Measurements from ENCODE around the gene PACRG.

PACRG gene

DNA sequence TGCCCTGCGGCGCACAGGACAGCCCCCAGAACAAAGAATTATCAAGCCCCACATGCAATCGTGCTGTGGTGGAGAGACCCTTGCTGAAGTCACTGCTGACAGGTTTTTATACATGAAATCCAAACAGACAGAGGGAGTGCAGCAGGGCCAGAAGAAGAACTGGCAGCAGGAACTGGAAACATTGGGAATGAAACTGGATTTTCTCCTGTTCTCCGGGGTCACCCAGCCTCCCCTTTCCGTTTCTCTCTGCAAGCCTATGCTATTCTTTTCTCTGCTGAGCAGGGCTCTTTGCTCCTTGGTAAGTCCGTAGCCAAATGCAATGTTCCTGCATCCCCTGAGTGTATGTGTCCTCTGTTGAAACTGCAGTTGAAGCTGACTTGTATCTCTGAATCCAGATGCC is 623.2 kb downstream of the PACRG start:
- H3K9me3 ChIP-seq (ENCODE audit: control insufficient read depth, insufficient read depth, low read depth, low read length), result no peaks in the 10 kb centered on the region
- no peak overlapping the region for H3K9ac ChIP-seq (ENCODE audit: low read length)

DNA sequence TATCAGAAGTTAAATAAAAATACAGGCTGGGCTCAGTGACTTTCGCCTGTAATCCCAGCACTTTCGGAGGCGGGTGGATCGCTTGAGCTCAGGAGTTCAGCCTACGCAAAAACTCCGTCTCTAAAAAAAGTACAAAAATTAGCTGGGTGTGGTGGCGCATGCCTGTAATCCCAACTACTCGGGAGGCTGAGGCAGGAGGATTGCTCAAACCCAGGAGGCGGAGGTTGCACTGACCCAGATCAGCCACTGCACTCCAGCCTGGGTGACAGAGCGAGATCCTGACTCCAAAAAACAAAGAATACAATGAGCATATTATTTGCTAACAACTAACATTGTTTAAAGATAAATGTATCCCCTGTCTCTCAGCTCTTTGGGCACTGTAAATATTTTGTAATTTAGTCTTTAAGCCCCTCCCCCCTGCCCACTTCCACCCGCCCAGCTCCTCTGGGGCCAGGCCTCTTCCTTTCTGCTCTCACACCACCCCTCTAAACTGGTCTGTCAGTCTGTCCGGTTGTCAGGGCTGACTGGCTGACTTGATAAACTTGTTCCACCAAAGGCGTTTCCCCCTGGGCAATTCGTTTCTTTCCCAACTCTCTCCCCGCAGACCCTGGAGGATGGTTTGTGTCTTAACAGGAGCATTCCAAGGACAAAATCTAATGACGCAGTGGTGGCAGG is 624.4 kb downstream of the PACRG start:
- H3K27ac ChIP-seq (ENCODE audit: low read depth, low read length), result no peak overlapping the region
- no peaks in the 10 kb centered on the region for H3K9me3 ChIP-seq (ENCODE audit: control insufficient read depth, insufficient read depth, low read depth, low read length)
- H3K27me3 ChIP-seq (ENCODE audit: control insufficient read depth, insufficient read depth, low read length), result no peaks in the 10 kb centered on the region
- no peak overlapping the region for H3K9ac ChIP-seq (ENCODE audit: low read length)
- H3K4me3 ChIP-seq (ENCODE audit: low read depth, low read length), result no peak overlapping the region
- H3K36me3 ChIP-seq (ENCODE audit: control insufficient read depth, insufficient read depth, low read length), result no peaks in the 10 kb centered on the region
- H3K4me1 ChIP-seq (ENCODE audit: control insufficient read depth, insufficient read depth, low read length), result peaks cover 12% of the 10 kb centered on the region

More for the DNA sequence above, 623.2 kb downstream of the PACRG start:
- H3K4me3 ChIP-seq (ENCODE audit: low read depth, low read length), result no peak overlapping the region
- H3K27me3 ChIP-seq (ENCODE audit: control insufficient read depth, insufficient read depth, low read length), result no peaks in the 10 kb centered on the region
- peaks cover 11% of the 10 kb centered on the region for H3K4me1 ChIP-seq (ENCODE audit: control insufficient read depth, insufficient read depth, low read length)
- no peak overlapping the region for H3K27ac ChIP-seq (ENCODE audit: low read depth, low read length)
- H3K36me3 ChIP-seq (ENCODE audit: control insufficient read depth, insufficient read depth, low read length), result no peaks in the 10 kb centered on the region

DNA sequence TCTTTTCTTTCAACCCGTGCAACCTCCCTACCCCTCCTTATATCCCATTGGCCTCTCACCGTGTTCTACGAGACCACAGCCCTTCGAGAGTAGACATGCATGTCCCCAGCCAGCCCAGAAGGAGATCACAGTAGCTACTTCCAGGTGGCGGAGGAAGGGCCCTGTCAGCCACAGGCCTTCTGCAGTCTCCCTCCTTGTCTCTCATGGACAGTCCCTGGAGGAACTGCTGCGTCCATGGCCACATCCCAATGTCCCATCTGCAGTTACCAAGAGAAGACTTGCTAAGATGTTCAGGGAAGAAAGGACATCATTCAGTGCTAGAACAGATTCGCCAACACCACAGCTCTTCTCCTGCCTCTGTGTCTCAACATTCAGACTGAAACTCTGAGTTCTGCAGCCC is 625.2 kb downstream of the PACRG start:
- no peak overlapping the region for H3K4me3 ChIP-seq (ENCODE audit: low read depth, low read length)
- no peaks in the 10 kb centered on the region for H3K36me3 ChIP-seq (ENCODE audit: control insufficient read depth, insufficient read depth, low read length)
- H3K9me3 ChIP-seq (ENCODE audit: control insufficient read depth, insufficient read depth, low read depth, low read length), result no peaks in the 10 kb centered on the region
- H3K27ac ChIP-seq (ENCODE audit: low read depth, low read length), result no peak overlapping the region
- H3K4me1 ChIP-seq (ENCODE audit: control insufficient read depth, insufficient read depth, low read length), result peaks cover 12% of the 10 kb centered on the region
- H3K9ac ChIP-seq (ENCODE audit: low read length), result no peak overlapping the region
- H3K27me3 ChIP-seq (ENCODE audit: control insufficient read depth, insufficient read depth, low read length), result no peaks in the 10 kb centered on the region

DNA sequence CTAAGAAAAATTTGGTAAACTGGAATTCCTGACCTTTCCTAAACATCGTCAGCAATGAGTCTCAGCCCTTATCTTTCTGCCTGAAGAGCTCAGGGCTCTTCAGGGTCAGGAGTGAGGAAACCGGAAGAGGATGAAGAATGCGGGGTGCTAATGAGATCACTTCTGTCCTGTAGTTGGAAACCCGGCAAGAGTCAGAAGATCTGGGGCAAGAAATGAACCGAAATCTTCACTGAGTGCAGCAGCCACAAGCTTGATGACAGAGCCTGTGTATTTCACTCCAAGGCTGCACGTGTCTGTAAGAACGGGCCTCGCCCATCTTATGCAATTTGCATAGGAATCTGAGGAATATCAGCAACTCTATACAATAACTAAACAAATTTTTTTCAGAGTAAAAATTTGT is 626.3 kb downstream of the PACRG start:
- Histone ChIP-seq H3K9ac (ENCODE audit: low read length) (no peak overlapping the region), H3K4me1 (ENCODE audit: control insufficient read depth, insufficient read depth, low read length) (peaks cover 12% of the 10 kb centered on the region), H3K27me3 (ENCODE audit: control insufficient read depth, insufficient read depth, low read length) (no peaks in the 10 kb centered on the region), H3K27ac (ENCODE audit: low read depth, low read length) (no peak overlapping the region), H3K36me3 (ENCODE audit: control insufficient read depth, insufficient read depth, low read length) (no peaks in the 10 kb centered on the region), H3K4me3 (ENCODE audit: low read depth, low read length) (no peak overlapping the region), H3K9me3 (ENCODE audit: control insufficient read depth, insufficient read depth, low read depth, low read length) (no peaks in the 10 kb centered on the region)

DNA sequence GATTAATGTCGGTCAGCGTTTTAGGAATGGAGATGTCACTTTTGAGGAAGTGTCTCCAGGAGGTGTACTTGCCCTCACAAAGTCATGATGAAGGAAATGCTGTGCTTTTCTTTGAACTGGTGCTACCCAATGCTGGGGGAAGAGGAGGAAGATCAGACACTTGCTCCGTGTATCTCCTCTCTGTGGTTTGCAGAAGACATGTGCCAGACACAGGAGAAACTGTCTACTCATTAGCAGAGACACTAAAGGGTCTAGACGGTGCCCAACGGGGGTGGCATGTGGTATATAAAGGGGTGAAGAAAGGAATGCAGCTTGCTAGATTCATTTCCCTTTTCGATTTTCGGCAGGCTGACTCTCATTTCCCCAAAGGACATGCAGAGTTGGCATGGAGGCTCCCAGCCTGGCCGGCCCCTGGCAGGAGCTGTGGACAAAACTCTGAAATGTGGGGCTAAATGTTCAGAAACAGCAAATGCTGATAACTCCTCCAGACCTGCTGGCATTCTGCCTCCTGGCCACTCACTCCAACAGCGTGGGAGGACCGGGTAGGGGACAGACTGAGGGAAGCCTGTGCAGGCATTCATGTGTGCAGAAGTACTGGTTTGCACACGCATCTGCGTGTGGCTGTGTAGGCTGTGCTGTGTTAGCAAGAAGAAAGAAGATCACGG is 627.1 kb downstream of the PACRG start:
- Histone ChIP-seq H3K4me3 (ENCODE audit: low read depth, low read length) (no peak overlapping the region), H3K36me3 (ENCODE audit: control insufficient read depth, insufficient read depth, low read length) (no peaks in the 10 kb centered on the region), H3K4me1 (ENCODE audit: control insufficient read depth, insufficient read depth, low read length) (peaks cover 12% of the 10 kb centered on the region), H3K27me3 (ENCODE audit: control insufficient read depth, insufficient read depth, low read length) (no peaks in the 10 kb centered on the region), H3K27ac (ENCODE audit: low read depth, low read length) (no peak overlapping the region), H3K9ac (ENCODE audit: low read length) (no peak overlapping the region), H3K9me3 (ENCODE audit: control insufficient read depth, insufficient read depth, low read depth, low read length) (no peaks in the 10 kb centered on the region)

DNA sequence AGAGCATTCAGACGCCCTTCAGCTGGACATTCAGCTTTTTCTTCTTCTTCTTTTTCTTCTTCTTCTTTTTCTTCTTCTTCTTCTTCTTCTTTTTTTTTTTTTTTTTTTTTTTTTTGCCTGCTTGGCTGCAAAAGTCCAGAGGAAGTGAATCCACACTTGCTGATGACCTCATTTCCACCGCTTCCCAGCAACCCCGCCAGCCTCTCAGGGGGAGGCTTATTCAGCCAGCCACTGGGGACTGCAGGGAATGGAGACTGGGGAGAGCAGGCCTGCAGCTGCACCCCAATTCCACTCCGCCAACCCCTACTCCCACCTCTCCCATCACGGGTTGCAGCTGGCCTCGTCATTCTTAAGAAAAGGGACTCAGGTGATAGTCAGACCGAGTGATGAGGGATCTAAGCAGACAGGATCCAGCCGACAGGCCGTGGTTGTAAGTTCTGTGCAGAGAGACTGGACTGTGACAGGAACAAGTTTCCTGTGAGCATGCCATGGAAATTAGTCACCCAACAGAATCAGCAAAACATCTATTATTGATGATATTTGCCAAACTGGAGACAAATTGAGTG is 627.7 kb downstream of the PACRG start:
- H3K9ac ChIP-seq (ENCODE audit: low read length), result no peak overlapping the region
- H3K27ac ChIP-seq (ENCODE audit: low read depth, low read length), result no peak overlapping the region
- no peaks in the 10 kb centered on the region for H3K9me3 ChIP-seq (ENCODE audit: control insufficient read depth, insufficient read depth, low read depth, low read length)
- no peaks in the 10 kb centered on the region for H3K27me3 ChIP-seq (ENCODE audit: control insufficient read depth, insufficient read depth, low read length)
- no peaks in the 10 kb centered on the region for H3K36me3 ChIP-seq (ENCODE audit: control insufficient read depth, insufficient read depth, low read length)
- peaks cover 12% of the 10 kb centered on the region for H3K4me1 ChIP-seq (ENCODE audit: control insufficient read depth, insufficient read depth, low read length)
- H3K4me3 ChIP-seq (ENCODE audit: low read depth, low read length), result no peak overlapping the region

DNA sequence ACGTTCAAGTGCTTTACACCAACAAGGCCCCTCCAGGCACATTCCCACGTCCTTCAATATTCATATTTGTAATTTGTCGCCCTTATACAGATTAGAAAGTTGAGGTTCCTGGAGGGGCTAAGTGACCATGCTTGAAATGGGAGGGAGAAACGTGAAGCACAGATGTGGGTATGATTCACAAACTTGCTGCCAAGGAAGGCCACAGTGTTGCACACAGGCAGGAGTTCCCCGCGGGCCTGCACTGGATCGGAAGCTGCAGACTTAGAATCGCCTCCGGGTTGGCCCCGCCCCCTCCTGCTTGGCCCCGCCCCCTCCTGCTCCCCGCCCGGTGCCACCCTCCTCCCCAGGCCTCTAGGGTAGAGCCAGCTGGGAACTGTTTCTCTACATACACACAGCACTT is 628.5 kb downstream of the PACRG start:
- no peaks in the 10 kb centered on the region for H3K36me3 ChIP-seq (ENCODE audit: control insufficient read depth, insufficient read depth, low read length)
- H3K9me3 ChIP-seq (ENCODE audit: control insufficient read depth, insufficient read depth, low read depth, low read length), result no peaks in the 10 kb centered on the region
- H3K9ac ChIP-seq (ENCODE audit: low read length), result no peak overlapping the region
- no peak overlapping the region for H3K4me3 ChIP-seq (ENCODE audit: low read depth, low read length)
- peaks cover 12% of the 10 kb centered on the region for H3K4me1 ChIP-seq (ENCODE audit: control insufficient read depth, insufficient read depth, low read length)
- H3K27me3 ChIP-seq (ENCODE audit: control insufficient read depth, insufficient read depth, low read length), result no peaks in the 10 kb centered on the region
- H3K27ac ChIP-seq (ENCODE audit: low read depth, low read length), result no peak overlapping the region

DNA sequence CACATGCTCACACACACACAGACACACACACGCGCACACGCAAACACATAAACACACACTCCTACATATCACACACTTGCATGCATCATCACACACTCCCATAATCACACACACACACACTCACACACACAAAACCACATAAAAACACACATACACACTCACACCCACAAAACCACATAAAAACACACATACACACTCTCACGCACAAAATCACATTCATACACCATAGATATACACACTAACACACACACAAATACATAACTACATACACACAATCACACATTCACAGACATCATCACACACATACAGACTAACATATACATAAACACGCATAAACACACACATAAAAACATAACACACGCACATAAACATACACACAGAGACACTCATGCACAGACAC is 629.0 kb downstream of the PACRG start:
- no peaks in the 10 kb centered on the region for H3K36me3 ChIP-seq (ENCODE audit: control insufficient read depth, insufficient read depth, low read length)
- H3K27me3 ChIP-seq (ENCODE audit: control insufficient read depth, insufficient read depth, low read length), result no peaks in the 10 kb centered on the region
- H3K4me1 ChIP-seq (ENCODE audit: control insufficient read depth, insufficient read depth, low read length), result peaks cover 12% of the 10 kb centered on the region

DNA sequence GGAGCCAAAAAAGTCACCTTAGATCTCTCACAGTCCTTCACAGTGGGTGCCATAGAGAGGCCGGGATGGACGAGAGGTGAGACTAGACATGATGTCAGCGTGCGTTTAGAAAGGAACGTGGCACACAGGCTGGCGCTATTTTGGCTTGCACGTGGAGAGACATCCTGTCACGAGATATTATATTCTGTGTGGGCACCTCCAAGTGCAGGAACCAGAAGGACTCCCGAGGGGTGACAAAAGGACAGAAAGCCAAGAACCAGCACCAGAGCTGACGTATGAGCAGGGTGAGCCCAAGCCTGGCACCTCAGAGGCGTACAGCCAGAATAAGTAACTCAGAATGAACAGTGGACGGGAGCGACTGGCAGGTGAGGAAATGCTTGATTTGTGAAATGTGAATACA is 636.9 kb downstream of the PACRG start:
- H3K36me3 ChIP-seq (ENCODE audit: control insufficient read depth, insufficient read depth, low read length), result no peaks in the 10 kb centered on the region
- no peak overlapping the region for H3K27ac ChIP-seq (ENCODE audit: low read depth, low read length)
- H3K4me1 ChIP-seq (ENCODE audit: control insufficient read depth, insufficient read depth, low read length), result peaks cover 11% of the 10 kb centered on the region
- H3K4me3 ChIP-seq (ENCODE audit: low read depth, low read length), result no peak overlapping the region
- no peaks in the 10 kb centered on the region for H3K27me3 ChIP-seq (ENCODE audit: control insufficient read depth, insufficient read depth, low read length)
- H3K9me3 ChIP-seq (ENCODE audit: control insufficient read depth, insufficient read depth, low read depth, low read length), result no peaks in the 10 kb centered on the region
- no peak overlapping the region for H3K9ac ChIP-seq (ENCODE audit: low read length)

More for the DNA sequence above, 629.0 kb downstream of the PACRG start:
- Histone ChIP-seq H3K27ac (ENCODE audit: low read depth, low read length) (no peak overlapping the region), H3K9ac (ENCODE audit: low read length) (no peak overlapping the region), H3K4me3 (ENCODE audit: low read depth, low read length) (no peak overlapping the region), H3K9me3 (ENCODE audit: control insufficient read depth, insufficient read depth, low read depth, low read length) (no peaks in the 10 kb centered on the region)

Measured in HUES6 (cell line).